H54 (cell line): ENCODE measurements around the gene DAPK1.

Experiments
- DNase-seq: peaks from one replicate; pipeline ENCODE4 v3.0.0; 2011; ENCODE audit warnings: low spot score, mixed read lengths; ENCODE audit not compliant: insufficient read length
- FAIRE-seq: peaks from 3 replicates; lab custom pipeline; 2011; peaks lifted over from hg19 to GRCh38; lab: Jason Lieb, UNC
- POLR2A ChIP-seq: IDR thresholded peaks from 2 replicates; pipeline ENCODE4 v1.6.1; 2011; ENCODE audit warnings: low read depth, mild to moderate bottlenecking, low read length

Gene DAPK1

GRCh38 chr9:87667164-87667738 is 169.6 kb downstream of the DAPK1 start:
- FAIRE-seq (no peak), DNase-seq (peak; percentile 37)
- no peak for TF ChIP-seq POLR2A

GRCh38 chr9:87668222-87668621 is 170.6 kb downstream of the DAPK1 start:
- TF ChIP-seq POLR2A, result no peak
- FAIRE-seq (no peak), DNase-seq (no peak)

GRCh38 chr9:87668722-87669121 is 171.1 kb downstream of the DAPK1 start:
- TF ChIP-seq POLR2A, result no peak
- DNase-seq (no peak), FAIRE-seq (no peak)

- FAIRE-seq (no peak), DNase-seq (no peak)
- no peak for TF ChIP-seq POLR2A
Measured at GRCh38 chr9:87670572-87671264, 173.1 kb downstream of the DAPK1 start.

- DNase-seq (no peak), FAIRE-seq (no peak)
- no peak for TF ChIP-seq POLR2A
Measured at GRCh38 chr9:87671478-87671877, 173.8 kb downstream of the DAPK1 start.

GRCh38 chr9:87671925-87672324 is 174.3 kb downstream of the DAPK1 start:
- no peak for TF ChIP-seq POLR2A
- FAIRE-seq (no peak), DNase-seq (no peak)

GRCh38 chr9:87672586-87672985 is 174.9 kb downstream of the DAPK1 start:
- no peak for TF ChIP-seq POLR2A
- FAIRE-seq (no peak), DNase-seq (no peak)

GRCh38 chr9:87673446-87674120 is 175.9 kb downstream of the DAPK1 start:
- FAIRE-seq (no peak), DNase-seq (no peak)
- TF ChIP-seq POLR2A, result no peak

- FAIRE-seq (no peak), DNase-seq (no peak)
- TF ChIP-seq POLR2A, result no peak
Measured at GRCh38 chr9:87674565-87675299, 177.1 kb downstream of the DAPK1 start.

- FAIRE-seq (no peak), DNase-seq (no peak)
- no peak for TF ChIP-seq POLR2A
Measured at GRCh38 chr9:87675906-87676515, 178.3 kb downstream of the DAPK1 start.

GRCh38 chr9:87676976-87677775 is 179.5 kb downstream of the DAPK1 start:
- no peak for TF ChIP-seq POLR2A
- DNase-seq (no peak), FAIRE-seq (no peak)

GRCh38 chr9:87677776-87678587 is 180.3 kb downstream of the DAPK1 start:
- TF ChIP-seq POLR2A, result no peak
- DNase-seq (no peak), FAIRE-seq (no peak)
